Prostate gland (tissue), 2 donors: ENCODE measurements around the gene BIRC7.

Source experiments
- CTCF ChIP-seq, 4 experiments: fragments of 200-600 bp in 2 of 4; fragments of 450-650 bp in 2 of 4; sonication (generic) in 2 of 4; IDR thresholded peaks; 1 replicate in 3 of 4; 2 replicates in 1 of 4; pipeline ENCODE4 v1.5.1; 2016 to 2019; ENCODE audit warnings: antibody characterized with exemption in 4 of 4, mild to moderate bottlenecking in 2 of 4, moderate library complexity in 2 of 4
- POLR2A ChIP-seq: fragments of 450-650 bp; IDR thresholded peaks from one replicate; pipeline ENCODE4 v1.6.1; 2016; ENCODE audit warnings: antibody characterized with exemption, mild to moderate bottlenecking

GRCh38 chr20:63212792-63213191 lies 22.9 kb upstream of the BIRC7 start:
- TF ChIP-seq CTCF (IDR thresholded peaks at IDR 0.05) (no peak), POLR2A (no peak)
